ENCODE results near the gene LRRC8D. TPM values are rescaled to one million over a fixed set of nuclear protein-coding genes. Genes with fewer than 3 reads are reported as not detected.

Gene LRRC8D
- total and polyA plus RNA-seq, 2 of the 4 experiments (the other 2 are of a cell fraction) = 34.1 to 35.3 TPM

- no peak overlapping the region for H2BK20ac ChIP-seq (ENCODE audit: low read depth, low read length)
- H2AK5ac ChIP-seq (ENCODE audit: low read depth, low read length) = peak overlapping the region; percentile 61; the same call in 1 of the 2 replicates
- DNase-seq (no peak), ATAC-seq (ENCODE audit: low read depth) (no peak)
- WGBS, 2 experiments (ENCODE audit: extremely low coverage in 2 of 2, insufficient read length in 1 of 2) = no CpG with 5 or more reads among the region's 5 CpGs
- H3K4ac ChIP-seq (ENCODE audit: low read depth, low read length) = peak overlapping the region; percentile 61; the same call in 1 of the 2 replicates
- no peaks in the 10 kb centered on the region for H4K20me1 ChIP-seq (ENCODE audit: insufficient read depth, low read length)
- H3K27ac ChIP-seq (ENCODE audit: insufficient read depth, low read length) = no peak overlapping the region
- BruUV-seq (replicated peaks) = no TSS peak
- ChIA-PET CTCF (no interaction called here), POLR2A (ENCODE audit: unreplicated experiment) (no interaction called here)
- peak overlapping the region; percentile 63; the same call in 1 of the 2 replicates for H3K9ac ChIP-seq (ENCODE audit: low read depth, low read length)
- H2AK9ac ChIP-seq (replicated peaks; ENCODE audit: low read depth, low read length, poor library complexity) = no peak overlapping the region
- H3K4me1 ChIP-seq (ENCODE audit: control insufficient read depth, insufficient read depth, low read length) = peaks cover 6% of the 10 kb centered on the region
- dilution Hi-C loops (cut with HindIII; ENCODE audit: low sequenced_read_pairs, unreplicated experiment) (no loop called here), in situ Hi-C loops (cut with MboI; ENCODE audit: low sequenced_read_pairs) (no loop called here), intact Hi-C loops (cut with micrococcal nuclease) (no loop called here)
- no peaks in the 10 kb centered on the region for H3K27me3 ChIP-seq (ENCODE audit: control insufficient read depth, insufficient read depth, low read length)
- peak overlapping the region; percentile 95 for H3K14ac ChIP-seq (replicated peaks; ENCODE audit: low read depth, low read length)
- H3K4me2 ChIP-seq (ENCODE audit: low read depth, low read length) = peak overlapping the region; percentile 83
- H4K8ac ChIP-seq (ENCODE audit: low read depth in 2 of 2, low read length in 2 of 2) = peak overlapping the region in 1 of 2 experiments; percentile 45; a peak in 2 of 4 replicates
- TF ChIP-seq MAZ (IDR thresholded peaks at IDR 0.05; ENCODE audit: borderline replicate concordance, low read depth, low read length) (no peak), CHD1 (IDR thresholded peaks at IDR 0.05; ENCODE audit: low read depth, low read length) (no peak), ELK1 (IDR thresholded peaks at IDR 0.05; ENCODE audit: borderline replicate concordance, low read depth, low read length) (no peak), FOS (IDR thresholded peaks at IDR 0.05; ENCODE audit: low read depth, low read length) (no peak), NFE2L2 (IDR thresholded peaks at IDR 0.05; ENCODE audit: low read depth, low read length) (no peak), MAFK (IDR thresholded peaks at IDR 0.05; ENCODE audit: low read depth, low read length) (no peak), RAD21 (IDR thresholded peaks at IDR 0.05; ENCODE audit: low read length) (no peak), RCOR1 (IDR thresholded peaks at IDR 0.05; ENCODE audit: insufficient replicate concordance, low read length) (no peak), MXI1 (IDR thresholded peaks at IDR 0.05; ENCODE audit: borderline replicate concordance, low read depth, low read length) (no peak), USF2 (IDR thresholded peaks at IDR 0.05; ENCODE audit: low read depth, low read length) (no peak), CEBPB (IDR thresholded peaks at IDR 0.05; ENCODE audit: low read depth, low read length) (no peak), CTCF (conservative IDR thresholded peaks at IDR 0.05; ENCODE audit: low read depth, low read length) (no peak), SMC3 (IDR thresholded peaks at IDR 0.05; ENCODE audit: low read depth, low read length) (no peak), BHLHE40 (IDR thresholded peaks at IDR 0.05; ENCODE audit: low read depth, low read length) (no peak), POLR2A (IDR thresholded peaks at IDR 0.05; ENCODE audit: low read depth, low read length) (no peak), RFX5 (IDR thresholded peaks at IDR 0.05; ENCODE audit: low read depth, low read length) (no peak)
- peak overlapping the region; percentile 28; the same call in 1 of the 2 replicates for H4K91ac ChIP-seq (ENCODE audit: insufficient read depth, low read depth, low read length)
- no peaks in the 10 kb centered on the region for H3K36me3 ChIP-seq (ENCODE audit: control insufficient read depth, insufficient read depth, low read length)
- 0 out of 2 replicates have a peak, but pooled peaks cover 2% of the 10 kb centered on the region for H3K9me1 ChIP-seq (ENCODE audit: insufficient read depth, low read length)
- H3K79me1 ChIP-seq (ENCODE audit: low read depth in 1 of 2, low read length in 2 of 2) = peaks cover 23 to 37% of the 10 kb centered on the region in 2 experiments; a peak in 3 of 4 replicates
- H2BK120ac ChIP-seq (ENCODE audit: low read depth, low read length) = peak overlapping the region; percentile 70; the same call in 1 of the 2 replicates
- H3K4me3 ChIP-seq (ENCODE audit: insufficient read depth, low read depth, low read length) = no peak overlapping the region
- peak overlapping the region; percentile 37 for H2BK5ac ChIP-seq (ENCODE audit: low read depth, low read length, poor library complexity, severe bottlenecking)
- peak overlapping the region; percentile 94; the same call in 2 of the 3 replicates for H2BK15ac ChIP-seq (ENCODE audit: low read depth, low read length)
- H2AFZ ChIP-seq (replicated peaks; ENCODE audit: low read length, poor library complexity) = no peak overlapping the region
- H3K18ac ChIP-seq (ENCODE audit: low read depth, low read length) = no peak overlapping the region
- H3K56ac ChIP-seq (ENCODE audit: extremely low read depth, insufficient read depth, low read length) = no peak overlapping the region
- no peak overlapping the region for H4K5ac ChIP-seq (ENCODE audit: low read depth, low read length)
- no peaks in the 10 kb centered on the region for H3K9me3 ChIP-seq (ENCODE audit: control insufficient read depth, insufficient read depth, low read length)
- peak overlapping the region; percentile 94; the same call in 1 of the 2 replicates for H3K23ac ChIP-seq (ENCODE audit: low read depth, low read length)
Measured at GRCh38 chr1:89844860-89845259, 24.0 kb downstream of the LRRC8D start.
